Stimulated activated CD4-positive, alpha-beta T cell treated with anti-CD3 and anti-CD28 coated beads, TNF-alpha, amount 100 ng/mL, for 48 hours (primary cell): ENCODE data around the gene KLHL13.
"Not testable (repeated sequence)": the region's sequence is repeated elsewhere in the genome, so short reads cannot be mapped to it uniquely, and the experiment has no call there.

ENCODE experiments used
- DNase-seq, 3 donors: peaks; one replicate each; pipeline ENCODE4 v3.0.0-alpha.2; 2020; ENCODE audit warnings: low read depth in 3 of 3

Gene KLHL13

GRCh38 chrX:117990438-117990837, 126.2 kb downstream of the KLHL13 start:
- DNase-seq, result no peak

- DNase-seq, result no peak
Observed at GRCh38 chrX:117989512-117989911, 127.1 kb downstream of the KLHL13 start.

GRCh38 chrX:117987373-117987772, 129.2 kb downstream of the KLHL13 start:
- DNase-seq, result no peak

GRCh38 chrX:117985241-117985640, 131.4 kb downstream of the KLHL13 start:
- no peak for DNase-seq

- DNase-seq, result no peak
Observed at GRCh38 chrX:117982694-117983392, 133.8 kb downstream of the KLHL13 start.

GRCh38 chrX:117978402-117978801, 138.2 kb downstream of the KLHL13 start:
- DNase-seq, result no peak

GRCh38 chrX:117977526-117977925, 139.1 kb downstream of the KLHL13 start:
- DNase-seq, result no peak

GRCh38 chrX:117973110-117973807, 143.4 kb downstream of the KLHL13 start:
- no peak for DNase-seq

- DNase-seq, result no peak
Observed at GRCh38 chrX:117972711-117973109, 143.9 kb downstream of the KLHL13 start.

- DNase-seq, result no peak
Observed at GRCh38 chrX:117969782-117970181, 146.8 kb downstream of the KLHL13 start.

- no peak for DNase-seq
Observed at GRCh38 chrX:117969328-117969727, 147.3 kb downstream of the KLHL13 start.

- no peak for DNase-seq
Observed at GRCh38 chrX:117959045-117959444, 157.6 kb downstream of the KLHL13 start.

GRCh38 chrX:117957128-117957527, 159.5 kb downstream of the KLHL13 start:
- DNase-seq, result no peak

GRCh38 chrX:117939296-117939695, 177.3 kb downstream of the KLHL13 start:
- DNase-seq, result not testable (repeated sequence)

- DNase-seq, result no peak
Observed at GRCh38 chrX:117936118-117936517, 180.5 kb downstream of the KLHL13 start.

- DNase-seq, result not testable (repeated sequence)
Observed at GRCh38 chrX:117930116-117930515, 186.5 kb downstream of the KLHL13 start.

- DNase-seq, result no peak
Observed at GRCh38 chrX:117919755-117920154, 196.9 kb downstream of the KLHL13 start.

- DNase-seq, result no peak
Observed at GRCh38 chrX:117910216-117910615, 206.4 kb downstream of the KLHL13 start.

- DNase-seq, result no peak
Observed at GRCh38 chrX:117898226-117898625, 218.4 kb downstream of the KLHL13 start.

- no peak for DNase-seq
Observed at GRCh38 chrX:117895418-117895817, 221.2 kb downstream of the KLHL13 start.

- DNase-seq, result no peak
Observed at GRCh38 chrX:117892469-117892868, 224.1 kb downstream of the KLHL13 start.

GRCh38 chrX:117871796-117872195, 244.8 kb downstream of the KLHL13 start:
- DNase-seq, result no peak

- no peak for DNase-seq
Observed at GRCh38 chrX:117860517-117860916, 256.1 kb downstream of the KLHL13 start.
